K562 (cell line): ENCODE results near the gene ZNF574. TPM values are rescaled to one million over a fixed set of nuclear protein-coding genes. Genes with fewer than 3 reads are reported as not detected.

ENCODE experiments used
- BCOR ChIP-seq: fragments of 450-650 bp; IDR thresholded peaks from 2 replicates; pipeline ENCODE4 v1.6.1; 2016
- CBX3 ChIP-seq, 2 experiments: IDR thresholded peaks; 1 replicate in 1 of 2; 2 replicates in 1 of 2; pipeline ENCODE4 v1.6.1; 2012; ENCODE audit warnings: inconsistent platforms in 2 of 2, low read length in 2 of 2, borderline replicate concordance in 1 of 2, control low read depth in 1 of 2
- CREM ChIP-seq: IDR thresholded peaks from 2 replicates; pipeline ENCODE4 v1.6.1; 2014; ENCODE audit warnings: antibody characterized with exemption, low read depth
- EHMT2 ChIP-seq: fragments of 450-650 bp; IDR thresholded peaks from 2 replicates; pipeline ENCODE4 v1.6.1; 2018; ENCODE audit warnings: antibody characterized with exemption
- HDAC1 ChIP-seq, 2 experiments: fragments of 450-650 bp; IDR thresholded peaks; 2 replicates each; pipeline ENCODE4 v1.6.1; 2016 to 2017; ENCODE audit warnings: inconsistent platforms in 1 of 2, mild to moderate bottlenecking in 1 of 2, moderate library complexity in 1 of 2
- HSF4 ChIP-seq: fragments of 250-450 bp; sonication (Bioruptor Pico); IDR thresholded peaks from 2 replicates; pipeline ENCODE4 v2.1.2; 2022; ENCODE audit warnings: mild to moderate bottlenecking, moderate library complexity, borderline replicate concordance
- MIER1 ChIP-seq: fragments of 450-650 bp; IDR thresholded peaks from 2 replicates; pipeline ENCODE4 v1.6.1; 2016; ENCODE audit warnings: antibody characterized with exemption, mild to moderate bottlenecking, low read depth
- TCF3 ChIP-seq: sonication (generic); formaldehyde crosslinking; IDR thresholded peaks from 2 replicates; pipeline ENCODE4 v1.4.0; 2020; ENCODE audit warnings: mild to moderate bottlenecking, missing genetic modification reagents
- polyA plus RNA-seq, 8 experiments: library from polyadenylated mRNA; depleted of rRNA in 4 of 8; stranded (reverse) in 5 of 8; unstranded in 3 of 8; fragments of >200 nt; fragmentation: Nextera tagmentation in 2 of 8; fragmentation: Illumina TruSeq in 1 of 8; extraction: Ambion mirVana in 2 of 8; extraction: Trizol in 1 of 8; gene quantifications; 2 replicates each; pipeline versions ENCODE4 v1.2.1 to v1.2.3, GENCODE V29; 2011 to 2014; ENCODE audit warnings: inconsistent platforms in 1 of 8, missing spikeins in 1 of 8
- total RNA-seq, 7 experiments: library from RNA; depleted of rRNA in 6 of 7; stranded (reverse); fragments of >200 nt in 6 of 7; fragmentation: Illumina TruSeq in 2 of 7; extraction: Trizol in 2 of 7; gene quantifications; 2 replicates each; pipeline versions ENCODE4 v1.2.1 to v1.2.3, GENCODE V29; 2011 to 2021; ENCODE audit warnings: low replicate concordance in 1 of 7
- TF ChIP-seq, protein P1 (sequence below): fragments of 450-650 bp; IDR thresholded peaks from 2 replicates; pipeline ENCODE4 v1.6.1; 2016; ENCODE audit warnings: mild to moderate bottlenecking, moderate library complexity
- TF ChIP-seq, protein P2 (sequence below), 2 experiments: IDR thresholded peaks; 2 replicates each; pipeline ENCODE4 v1.6.1; 2011; ENCODE audit warnings: borderline replicate concordance in 1 of 2, control low read depth in 1 of 2, low read depth in 1 of 2, low read length in 1 of 2, mild to moderate bottlenecking in 1 of 2, mixed read lengths in 1 of 2, moderate library complexity in 1 of 2; ENCODE audit not compliant: insufficient read depth in 1 of 2, insufficient read length in 1 of 2, poor library complexity in 1 of 2, severe bottlenecking in 1 of 2; ENCODE audit errors: extremely low read depth in 1 of 2
- TF ChIP-seq, protein P3 (sequence below): sonication (generic); formaldehyde crosslinking; IDR thresholded peaks from 2 replicates; pipeline ENCODE4 v1.9.0; 2022; ENCODE audit warnings: mild to moderate bottlenecking, missing genetic modification reagents
- TF ChIP-seq, protein P4 (sequence below): sonication (generic); formaldehyde crosslinking; IDR thresholded peaks from 2 replicates; pipeline ENCODE4 v1.9.0; 2022; ENCODE audit warnings: mild to moderate bottlenecking, missing genetic modification reagents

The ZNF574 gene
- total and polyA plus RNA-seq, 9 of the 15 experiments (the other 6 are each of a cell fraction or from before 2014, with no cell fraction given) = 0.24 to 20.7 (median 8.4) TPM

DNA sequence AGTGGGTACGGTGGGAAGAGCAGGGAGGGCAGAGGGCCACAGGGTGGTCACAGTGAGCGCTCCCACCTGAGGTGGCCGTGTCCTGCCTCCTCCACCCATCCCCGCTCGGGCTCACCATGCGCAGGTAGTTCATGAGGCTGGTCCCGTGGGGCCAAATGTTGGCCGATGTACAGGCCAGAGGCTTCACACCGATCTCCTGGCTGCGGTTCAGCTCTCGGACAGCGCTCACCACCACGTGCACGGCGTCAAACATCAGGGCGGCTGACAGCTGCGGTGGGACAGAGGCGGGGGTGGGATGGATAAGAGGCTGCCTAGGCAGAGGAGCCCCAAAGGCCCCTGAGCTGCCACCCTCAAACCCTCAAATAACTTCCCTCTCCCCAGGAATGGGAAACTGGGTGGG is 21.8 kb upstream of the ZNF574 start (continued):
- TF ChIP-seq, protein P1, sequence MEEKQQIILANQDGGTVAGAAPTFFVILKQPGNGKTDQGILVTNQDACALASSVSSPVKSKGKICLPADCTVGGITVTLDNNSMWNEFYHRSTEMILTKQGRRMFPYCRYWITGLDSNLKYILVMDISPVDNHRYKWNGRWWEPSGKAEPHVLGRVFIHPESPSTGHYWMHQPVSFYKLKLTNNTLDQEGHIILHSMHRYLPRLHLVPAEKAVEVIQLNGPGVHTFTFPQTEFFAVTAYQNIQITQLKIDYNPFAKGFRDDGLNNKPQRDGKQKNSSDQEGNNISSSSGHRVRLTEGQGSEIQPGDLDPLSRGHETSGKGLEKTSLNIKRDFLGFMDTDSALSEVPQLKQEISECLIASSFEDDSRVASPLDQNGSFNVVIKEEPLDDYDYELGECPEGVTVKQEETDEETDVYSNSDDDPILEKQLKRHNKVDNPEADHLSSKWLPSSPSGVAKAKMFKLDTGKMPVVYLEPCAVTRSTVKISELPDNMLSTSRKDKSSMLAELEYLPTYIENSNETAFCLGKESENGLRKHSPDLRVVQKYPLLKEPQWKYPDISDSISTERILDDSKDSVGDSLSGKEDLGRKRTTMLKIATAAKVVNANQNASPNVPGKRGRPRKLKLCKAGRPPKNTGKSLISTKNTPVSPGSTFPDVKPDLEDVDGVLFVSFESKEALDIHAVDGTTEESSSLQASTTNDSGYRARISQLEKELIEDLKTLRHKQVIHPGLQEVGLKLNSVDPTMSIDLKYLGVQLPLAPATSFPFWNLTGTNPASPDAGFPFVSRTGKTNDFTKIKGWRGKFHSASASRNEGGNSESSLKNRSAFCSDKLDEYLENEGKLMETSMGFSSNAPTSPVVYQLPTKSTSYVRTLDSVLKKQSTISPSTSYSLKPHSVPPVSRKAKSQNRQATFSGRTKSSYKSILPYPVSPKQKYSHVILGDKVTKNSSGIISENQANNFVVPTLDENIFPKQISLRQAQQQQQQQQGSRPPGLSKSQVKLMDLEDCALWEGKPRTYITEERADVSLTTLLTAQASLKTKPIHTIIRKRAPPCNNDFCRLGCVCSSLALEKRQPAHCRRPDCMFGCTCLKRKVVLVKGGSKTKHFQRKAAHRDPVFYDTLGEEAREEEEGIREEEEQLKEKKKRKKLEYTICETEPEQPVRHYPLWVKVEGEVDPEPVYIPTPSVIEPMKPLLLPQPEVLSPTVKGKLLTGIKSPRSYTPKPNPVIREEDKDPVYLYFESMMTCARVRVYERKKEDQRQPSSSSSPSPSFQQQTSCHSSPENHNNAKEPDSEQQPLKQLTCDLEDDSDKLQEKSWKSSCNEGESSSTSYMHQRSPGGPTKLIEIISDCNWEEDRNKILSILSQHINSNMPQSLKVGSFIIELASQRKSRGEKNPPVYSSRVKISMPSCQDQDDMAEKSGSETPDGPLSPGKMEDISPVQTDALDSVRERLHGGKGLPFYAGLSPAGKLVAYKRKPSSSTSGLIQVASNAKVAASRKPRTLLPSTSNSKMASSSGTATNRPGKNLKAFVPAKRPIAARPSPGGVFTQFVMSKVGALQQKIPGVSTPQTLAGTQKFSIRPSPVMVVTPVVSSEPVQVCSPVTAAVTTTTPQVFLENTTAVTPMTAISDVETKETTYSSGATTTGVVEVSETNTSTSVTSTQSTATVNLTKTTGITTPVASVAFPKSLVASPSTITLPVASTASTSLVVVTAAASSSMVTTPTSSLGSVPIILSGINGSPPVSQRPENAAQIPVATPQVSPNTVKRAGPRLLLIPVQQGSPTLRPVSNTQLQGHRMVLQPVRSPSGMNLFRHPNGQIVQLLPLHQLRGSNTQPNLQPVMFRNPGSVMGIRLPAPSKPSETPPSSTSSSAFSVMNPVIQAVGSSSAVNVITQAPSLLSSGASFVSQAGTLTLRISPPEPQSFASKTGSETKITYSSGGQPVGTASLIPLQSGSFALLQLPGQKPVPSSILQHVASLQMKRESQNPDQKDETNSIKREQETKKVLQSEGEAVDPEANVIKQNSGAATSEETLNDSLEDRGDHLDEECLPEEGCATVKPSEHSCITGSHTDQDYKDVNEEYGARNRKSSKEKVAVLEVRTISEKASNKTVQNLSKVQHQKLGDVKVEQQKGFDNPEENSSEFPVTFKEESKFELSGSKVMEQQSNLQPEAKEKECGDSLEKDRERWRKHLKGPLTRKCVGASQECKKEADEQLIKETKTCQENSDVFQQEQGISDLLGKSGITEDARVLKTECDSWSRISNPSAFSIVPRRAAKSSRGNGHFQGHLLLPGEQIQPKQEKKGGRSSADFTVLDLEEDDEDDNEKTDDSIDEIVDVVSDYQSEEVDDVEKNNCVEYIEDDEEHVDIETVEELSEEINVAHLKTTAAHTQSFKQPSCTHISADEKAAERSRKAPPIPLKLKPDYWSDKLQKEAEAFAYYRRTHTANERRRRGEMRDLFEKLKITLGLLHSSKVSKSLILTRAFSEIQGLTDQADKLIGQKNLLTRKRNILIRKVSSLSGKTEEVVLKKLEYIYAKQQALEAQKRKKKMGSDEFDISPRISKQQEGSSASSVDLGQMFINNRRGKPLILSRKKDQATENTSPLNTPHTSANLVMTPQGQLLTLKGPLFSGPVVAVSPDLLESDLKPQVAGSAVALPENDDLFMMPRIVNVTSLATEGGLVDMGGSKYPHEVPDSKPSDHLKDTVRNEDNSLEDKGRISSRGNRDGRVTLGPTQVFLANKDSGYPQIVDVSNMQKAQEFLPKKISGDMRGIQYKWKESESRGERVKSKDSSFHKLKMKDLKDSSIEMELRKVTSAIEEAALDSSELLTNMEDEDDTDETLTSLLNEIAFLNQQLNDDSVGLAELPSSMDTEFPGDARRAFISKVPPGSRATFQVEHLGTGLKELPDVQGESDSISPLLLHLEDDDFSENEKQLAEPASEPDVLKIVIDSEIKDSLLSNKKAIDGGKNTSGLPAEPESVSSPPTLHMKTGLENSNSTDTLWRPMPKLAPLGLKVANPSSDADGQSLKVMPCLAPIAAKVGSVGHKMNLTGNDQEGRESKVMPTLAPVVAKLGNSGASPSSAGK = peak; percentile 78
- TF ChIP-seq, protein P2, sequence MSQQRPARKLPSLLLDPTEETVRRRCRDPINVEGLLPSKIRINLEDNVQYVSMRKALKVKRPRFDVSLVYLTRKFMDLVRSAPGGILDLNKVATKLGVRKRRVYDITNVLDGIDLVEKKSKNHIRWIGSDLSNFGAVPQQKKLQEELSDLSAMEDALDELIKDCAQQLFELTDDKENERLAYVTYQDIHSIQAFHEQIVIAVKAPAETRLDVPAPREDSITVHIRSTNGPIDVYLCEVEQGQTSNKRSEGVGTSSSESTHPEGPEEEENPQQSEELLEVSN (IDR thresholded peaks at IDR 0.05; ENCODE audit: borderline replicate concordance in 1 of 2, extremely low read depth in 1 of 2, insufficient read depth in 1 of 2, insufficient read length in 1 of 2, low read depth in 1 of 2, low read length in 1 of 2, poor library complexity in 1 of 2, severe bottlenecking in 1 of 2) = peak; percentile 56 to 90
- TF ChIP-seq, protein P3, sequence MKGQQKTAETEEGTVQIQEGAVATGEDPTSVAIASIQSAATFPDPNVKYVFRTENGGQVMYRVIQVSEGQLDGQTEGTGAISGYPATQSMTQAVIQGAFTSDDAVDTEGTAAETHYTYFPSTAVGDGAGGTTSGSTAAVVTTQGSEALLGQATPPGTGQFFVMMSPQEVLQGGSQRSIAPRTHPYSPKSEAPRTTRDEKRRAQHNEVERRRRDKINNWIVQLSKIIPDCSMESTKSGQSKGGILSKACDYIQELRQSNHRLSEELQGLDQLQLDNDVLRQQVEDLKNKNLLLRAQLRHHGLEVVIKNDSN = peak; percentile 34; the same call in 1 of the 2 replicates
- peak; percentile 65; the same call in 1 of the 2 replicates for TF ChIP-seq EHMT2
- TF ChIP-seq HDAC1 (IDR thresholded peaks at IDR 0.05) = peak in 1 of 2 experiments; percentile 27; a peak in 1 of 4 replicates
- TF ChIP-seq MIER1 = peak; percentile 56; the same call in 1 of the 2 replicates
- no peak for TF ChIP-seq HSF4 (CRISPR knock-in tag)
- TF ChIP-seq TCF3 = no peak
- TF ChIP-seq BCOR = no peak
- TF ChIP-seq, protein P4, sequence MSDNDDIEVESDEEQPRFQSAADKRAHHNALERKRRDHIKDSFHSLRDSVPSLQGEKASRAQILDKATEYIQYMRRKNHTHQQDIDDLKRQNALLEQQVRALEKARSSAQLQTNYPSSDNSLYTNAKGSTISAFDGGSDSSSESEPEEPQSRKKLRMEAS (CRISPR knock-in tag) = peak; percentile 77
- TF ChIP-seq CBX3 (IDR thresholded peaks at IDR 0.05; ENCODE audit: borderline replicate concordance in 1 of 2, low read length in 2 of 2) = no peak
- 0 out of 2 replicates have a peak, but pooled peaks have one; percentile 21 for TF ChIP-seq CREM
